22Rv1 (cell line): ENCODE results near the gene LRRC26.

Experiments
- H3K27ac ChIP-seq: fragments of 450-650 bp; 2 replicates; pipeline ENCODE4 v1.5.1; 2017
- CTCF ChIP-seq: fragments of 450-650 bp; IDR thresholded peaks from 2 replicates; pipeline ENCODE4 v1.5.1; 2017; ENCODE audit warnings: mild to moderate bottlenecking
- ZFX ChIP-seq: fragments of 450-650 bp; IDR thresholded peaks from 2 replicates; pipeline ENCODE4 v1.6.1; 2017; ENCODE audit warnings: antibody characterized with exemption, borderline replicate concordance

Gene LRRC26

DNA sequence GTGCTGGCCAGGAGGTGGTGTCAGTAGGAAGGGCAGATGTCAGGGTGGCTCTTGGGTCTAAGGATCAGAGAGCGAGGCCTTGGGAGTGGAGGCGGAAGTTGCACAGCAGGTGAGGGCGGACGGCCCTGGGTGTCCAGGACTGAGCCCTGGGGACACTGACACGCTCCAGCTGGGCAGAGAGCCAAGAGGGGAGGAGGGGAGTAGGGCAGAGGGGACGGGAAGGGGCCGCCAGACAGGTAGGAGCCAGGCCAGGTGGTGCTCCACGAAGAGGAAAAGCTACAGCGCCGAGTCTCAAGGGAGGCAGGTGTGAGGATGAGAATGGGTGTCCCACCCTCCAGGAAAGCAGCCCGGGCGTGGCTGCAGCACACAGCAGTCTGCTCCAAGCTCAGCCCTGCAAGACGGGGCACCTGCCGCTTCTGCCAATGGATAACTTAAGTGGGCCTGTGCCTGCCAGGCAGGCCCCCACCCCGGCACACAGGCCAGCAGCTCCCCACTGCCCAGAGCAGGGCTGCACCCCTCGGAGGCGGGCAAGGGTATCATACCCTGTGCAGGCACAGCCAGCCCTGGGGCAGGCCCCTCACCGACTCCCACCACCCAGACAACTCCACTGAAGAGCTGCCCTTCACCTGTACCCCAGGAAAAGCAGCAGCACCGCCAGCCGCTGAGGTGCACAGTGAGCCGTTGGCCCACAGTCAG lies 25.8 kb upstream of the LRRC26 start:
- TF ChIP-seq ZFX: no peak
- TF ChIP-seq CTCF: no peak
- H3K27ac ChIP-seq: peak overlapping the region; percentile 32; the same call in 1 of the 2 replicates

DNA sequence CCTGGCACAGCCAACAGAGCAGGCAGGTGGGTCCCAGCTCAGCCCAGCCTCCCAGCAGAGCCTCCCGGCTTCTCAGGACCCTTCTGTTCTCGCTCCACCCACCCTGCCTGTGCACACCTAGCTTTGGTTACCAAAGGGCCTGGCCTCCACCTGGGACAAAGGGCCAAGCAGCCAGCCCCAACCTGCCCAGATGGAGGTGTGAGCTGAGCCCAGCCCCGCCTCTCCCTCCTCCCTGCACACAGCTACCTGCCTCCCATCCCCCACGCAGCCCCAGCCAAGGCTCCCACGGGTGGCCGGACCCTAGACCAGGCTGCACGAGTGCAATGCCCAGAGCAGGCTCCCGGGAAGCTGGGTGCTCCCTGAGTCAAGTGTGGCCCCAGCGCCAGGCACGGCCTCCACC lies 25.1 kb upstream of the LRRC26 start:
- H3K27ac ChIP-seq: peak overlapping the region; percentile 32; the same call in 1 of the 2 replicates
- TF ChIP-seq ZFX (no peak), CTCF (no peak)

DNA sequence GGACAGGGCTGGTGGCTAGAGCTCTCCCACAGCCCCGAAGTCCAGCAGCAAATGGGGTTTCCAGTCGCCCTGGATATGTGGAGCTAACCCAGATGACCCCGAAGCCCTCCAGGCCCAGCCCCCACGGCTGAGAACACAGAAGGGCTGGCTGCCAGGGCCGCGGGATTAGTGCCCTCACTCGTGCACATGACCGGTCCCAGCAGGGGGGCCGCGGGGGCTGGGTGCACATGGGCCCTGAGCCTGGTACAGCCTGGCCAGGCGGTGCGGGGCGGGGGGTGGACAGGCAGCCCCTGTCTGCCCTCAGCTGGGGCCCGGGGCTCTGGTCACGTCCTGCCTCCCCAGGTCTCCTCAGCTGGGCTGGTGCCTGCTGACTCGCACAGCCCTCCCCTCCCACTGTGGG lies 24.5 kb upstream of the LRRC26 start:
- TF ChIP-seq CTCF (no peak), ZFX (no peak)

DNA sequence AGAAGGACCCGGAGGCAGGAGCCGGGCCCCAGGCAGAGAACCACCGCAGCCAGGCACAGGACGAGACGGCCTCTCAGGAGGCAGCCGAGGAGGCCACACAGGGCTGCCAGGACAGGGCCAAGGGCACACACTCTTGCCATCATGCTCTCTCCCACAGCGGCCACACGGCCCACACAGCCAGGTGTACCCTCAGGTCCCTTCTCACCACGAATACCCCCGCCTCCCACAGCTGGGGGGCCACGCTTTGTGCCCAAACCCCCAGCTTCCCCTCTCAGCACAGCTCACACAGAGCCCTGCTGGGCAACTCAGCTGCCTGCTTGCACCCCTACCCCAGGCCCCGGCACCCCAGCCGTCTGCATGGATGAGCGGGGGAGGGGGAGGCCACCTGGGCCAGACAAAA lies 23.9 kb upstream of the LRRC26 start:
- TF ChIP-seq CTCF (no peak), ZFX (no peak)
- peak overlapping the region; percentile 32; the same call in 1 of the 2 replicates for H3K27ac ChIP-seq

More for the DNA sequence above, 24.5 kb upstream of the LRRC26 start:
- 0 out of 2 replicates have a peak overlapping the region, but pooled peaks have one; percentile 32 for H3K27ac ChIP-seq

DNA sequence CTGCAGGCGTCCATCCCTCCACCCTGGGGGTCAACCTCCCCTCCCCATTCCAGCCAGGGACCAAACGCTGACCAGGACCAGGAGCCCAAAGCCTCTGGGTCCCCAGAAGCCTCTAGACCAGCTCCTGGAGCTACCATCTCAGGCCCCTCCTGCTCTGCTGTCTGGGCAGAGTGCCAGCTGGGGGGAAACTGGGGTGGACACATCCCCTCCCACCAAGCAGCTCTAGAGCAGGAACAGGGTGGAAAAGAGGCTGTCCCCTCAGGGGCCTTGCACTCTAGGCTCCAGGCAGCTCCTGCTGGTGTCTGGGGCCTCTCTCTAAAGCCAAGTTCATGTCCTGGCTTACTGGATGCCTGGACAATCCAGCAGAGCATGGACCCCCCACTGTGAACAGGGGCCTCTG lies 23.0 kb upstream of the LRRC26 start:
- peak overlapping the region; percentile 32; the same call in 1 of the 2 replicates for H3K27ac ChIP-seq
- no peak for TF ChIP-seq CTCF
- no peak for TF ChIP-seq ZFX

- TF ChIP-seq ZFX (no peak), CTCF (no peak)
- H3K27ac ChIP-seq: no peak overlapping the region
Measured at GRCh38 chr9:137192448-137192780, 22.6 kb upstream of the LRRC26 start.

- TF ChIP-seq ZFX (no peak), CTCF (no peak)
- no peak overlapping the region for H3K27ac ChIP-seq
Measured at GRCh38 chr9:137191691-137192447, 22.0 kb upstream of the LRRC26 start.
